Stimulated activated CD4-positive, alpha-beta T cell treated with anti-CD3 and anti-CD28 coated beads, Interleukin-1b, Interleukin-23, amount 100 ng/mL, for 24 hours (primary cell): ENCODE measurements around the gene RAP1GAP2.
"Not testable (repeated sequence)": the region's sequence is repeated elsewhere in the genome, so short reads cannot be mapped to it uniquely, and the experiment has no call there.

Source experiments
- DNase-seq, 4 experiments: peaks; one replicate each; pipeline ENCODE4 v3.0.0-alpha.2; 2020; ENCODE audit warnings: low read depth in 4 of 4, low spot score in 1 of 4

RAP1GAP2 gene

DNA sequence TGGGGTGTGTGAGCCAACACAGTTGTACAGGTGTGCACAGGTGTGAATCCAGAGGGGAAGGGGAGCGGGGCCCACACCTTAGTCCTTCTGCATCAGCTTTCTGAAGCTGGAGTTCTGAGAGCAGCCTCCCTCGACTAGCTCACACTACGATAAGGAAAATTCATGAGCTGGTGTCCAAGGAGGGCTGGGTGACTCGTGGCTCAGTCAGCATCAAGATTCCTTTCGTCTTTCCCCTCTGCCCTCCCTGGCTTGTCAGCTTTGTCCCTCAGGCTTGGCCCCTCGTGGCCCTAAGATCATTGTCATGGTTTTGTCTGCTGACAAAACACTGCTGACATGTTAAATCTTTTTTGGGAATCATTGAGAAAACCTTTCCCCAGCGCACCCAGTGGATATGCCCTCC, 219.7 kb downstream of the RAP1GAP2 start:
- no peak for DNase-seq

DNA sequence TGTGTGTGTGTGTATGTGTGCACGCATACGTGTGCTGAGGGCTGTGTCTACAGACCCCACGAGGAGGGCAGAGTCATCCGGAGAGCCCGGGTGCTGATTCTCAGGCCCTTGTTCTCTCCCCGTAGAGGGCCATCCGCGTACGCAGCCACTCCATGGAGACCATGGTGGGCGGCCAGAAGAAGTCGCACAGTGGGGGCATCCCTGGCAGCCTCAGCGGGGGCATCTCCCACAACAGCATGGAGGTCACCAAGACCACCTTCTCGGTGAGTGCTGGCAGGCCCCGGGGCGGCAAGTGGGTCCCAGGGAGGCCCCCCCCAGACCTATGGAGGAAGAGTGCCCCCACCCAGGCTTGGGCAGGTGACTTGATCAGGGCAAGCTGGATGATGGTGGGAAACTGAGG, 221.7 kb downstream of the RAP1GAP2 start:
- DNase-seq, result no peak

DNA sequence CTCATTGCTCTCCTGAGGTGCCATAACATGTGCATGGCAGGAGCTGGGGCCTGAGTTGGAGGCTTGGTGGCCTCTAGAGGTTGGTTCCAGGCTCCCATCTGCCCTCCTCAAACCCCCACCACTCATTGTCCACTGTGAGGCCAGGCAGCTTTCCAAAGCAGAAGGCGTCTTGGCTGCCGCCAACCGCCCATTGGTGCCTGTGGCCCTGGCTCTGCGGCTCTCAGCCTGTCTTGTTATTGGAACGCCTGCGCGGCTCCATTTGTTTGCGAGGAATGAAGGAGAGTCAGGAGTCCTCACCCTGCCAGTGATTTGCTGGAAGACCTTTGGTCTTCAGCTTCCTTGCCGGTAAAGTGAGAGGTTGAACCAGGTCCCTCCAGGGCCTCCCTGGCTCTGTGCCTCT, 223.5 kb downstream of the RAP1GAP2 start:
- no peak for DNase-seq

DNA sequence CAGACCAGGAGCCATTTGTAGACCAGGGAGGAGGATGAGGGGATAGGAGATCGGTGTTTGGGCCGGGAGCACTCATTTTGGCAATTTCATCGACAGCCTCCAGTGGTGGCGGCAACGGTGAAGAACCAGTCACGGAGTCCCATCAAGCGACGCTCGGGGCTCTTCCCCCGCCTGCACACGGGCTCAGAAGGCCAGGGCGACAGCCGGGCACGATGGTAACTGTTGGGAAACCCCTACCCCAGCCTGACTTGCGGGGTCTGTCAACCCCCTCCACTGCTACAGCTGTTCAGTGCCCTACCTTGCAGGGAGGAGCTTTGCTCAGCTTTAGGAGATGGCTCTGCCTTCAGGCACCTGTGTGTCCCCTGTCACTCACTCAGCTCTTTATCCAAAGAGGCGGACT, 224.1 kb downstream of the RAP1GAP2 start:
- no peak for DNase-seq

DNA sequence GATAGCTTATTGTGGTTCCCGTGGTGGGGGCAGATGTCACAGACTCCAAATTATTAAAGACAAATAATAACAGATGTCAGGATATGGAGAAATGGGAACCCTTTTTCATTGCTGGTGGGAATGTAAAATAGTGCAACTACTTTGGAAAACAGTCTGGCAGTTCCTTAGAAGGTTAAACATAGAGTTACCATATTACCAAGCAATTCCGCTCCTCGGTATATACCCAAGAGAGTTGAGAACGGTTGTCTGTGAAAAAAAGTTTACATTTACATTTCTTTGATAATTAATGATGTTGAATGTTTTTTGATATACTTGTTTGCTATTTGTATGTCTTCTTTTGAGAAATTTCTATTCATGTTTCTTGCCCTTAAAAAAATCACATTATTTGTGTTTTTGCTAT, 226.0 kb downstream of the RAP1GAP2 start:
- DNase-seq, result no peak

DNA sequence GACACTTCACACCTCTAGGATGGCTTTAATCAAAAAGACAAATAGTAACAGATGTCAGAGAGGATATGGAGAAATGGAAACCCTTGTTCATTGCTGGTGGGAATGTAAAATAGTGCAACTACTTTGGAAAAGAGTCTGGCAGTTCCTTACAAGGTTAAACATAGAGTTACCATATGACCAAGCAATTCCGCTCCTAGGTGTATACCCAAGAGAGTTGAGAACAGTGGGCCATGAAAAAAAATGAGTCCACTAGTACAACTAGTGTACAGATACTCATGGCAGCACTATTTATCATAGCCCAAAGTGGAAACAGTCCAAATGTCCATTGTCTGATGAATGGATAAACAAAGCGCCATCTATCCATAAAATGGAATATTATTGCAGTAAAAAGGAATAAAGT, 228.1 kb downstream of the RAP1GAP2 start:
- DNase-seq, result no peak

DNA sequence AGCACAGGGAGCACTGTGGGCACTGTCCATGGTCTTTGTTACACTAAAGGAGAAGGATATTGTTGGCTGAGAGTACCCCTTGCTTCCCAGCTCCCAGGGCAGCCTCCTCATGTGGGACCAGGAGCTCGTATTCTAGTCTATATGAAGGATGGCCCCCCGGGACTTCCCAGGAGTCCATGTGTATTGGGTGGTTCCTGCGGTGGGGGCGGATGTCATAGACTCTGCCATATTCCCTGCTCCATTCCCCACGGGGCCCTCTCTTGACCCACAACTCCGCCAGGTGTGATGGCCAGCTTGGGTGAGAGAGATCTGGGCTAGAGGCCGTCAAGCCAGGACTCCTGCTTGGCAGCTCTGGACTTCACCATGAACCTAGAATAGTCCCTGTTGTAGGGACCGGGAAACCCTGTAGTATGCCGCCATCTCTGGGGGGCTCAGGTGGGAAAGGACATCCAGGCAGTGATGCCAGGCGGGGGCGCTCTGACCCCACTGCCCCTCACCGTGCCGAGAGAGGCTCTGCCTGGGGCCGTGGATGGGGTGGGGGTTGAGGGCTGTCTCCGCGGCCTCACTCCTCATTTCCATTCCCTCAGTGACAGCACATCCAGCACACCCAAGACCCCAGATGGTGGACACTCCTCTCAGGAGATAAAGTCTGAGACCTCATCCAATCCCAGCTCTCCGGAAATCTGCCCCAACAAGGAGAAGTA, 229.3 kb downstream of the RAP1GAP2 start:
- no peak for DNase-seq

DNA sequence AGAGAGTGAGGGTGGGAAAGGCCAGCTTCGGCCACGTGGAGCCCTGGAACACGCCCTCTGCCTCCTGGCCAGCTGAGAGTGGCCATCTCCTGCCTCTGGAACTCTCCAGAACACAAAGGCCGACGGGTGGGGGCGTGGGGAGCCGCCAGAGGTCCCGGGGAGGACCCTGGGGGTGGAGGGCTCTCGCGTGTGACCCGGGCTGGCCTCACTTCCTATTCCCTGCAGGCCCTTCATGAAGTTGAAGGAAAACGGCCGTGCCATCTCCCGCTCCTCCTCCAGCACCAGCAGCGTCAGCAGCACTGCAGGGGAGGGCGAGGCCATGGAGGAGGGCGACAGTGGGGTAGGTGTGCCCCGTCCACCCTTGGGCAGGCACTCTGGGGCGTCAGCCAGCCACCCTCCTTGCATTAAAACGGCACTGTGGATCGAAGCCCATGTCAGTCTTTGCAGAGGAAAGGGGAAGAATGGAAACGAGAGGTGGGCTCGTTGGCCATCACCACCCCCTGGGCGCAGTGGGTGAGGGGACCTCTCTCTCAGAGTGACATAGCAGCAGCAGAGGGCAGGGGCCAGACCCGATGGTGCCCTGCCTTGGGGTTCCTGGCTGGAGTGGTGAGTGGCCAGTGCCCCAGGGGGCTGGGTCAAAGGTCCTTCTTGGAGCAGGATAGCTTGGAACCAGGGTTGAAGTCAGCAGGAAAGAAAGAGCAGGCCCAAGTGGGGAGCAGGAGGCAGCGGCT, 230.1 kb downstream of the RAP1GAP2 start:
- no peak for DNase-seq

DNA sequence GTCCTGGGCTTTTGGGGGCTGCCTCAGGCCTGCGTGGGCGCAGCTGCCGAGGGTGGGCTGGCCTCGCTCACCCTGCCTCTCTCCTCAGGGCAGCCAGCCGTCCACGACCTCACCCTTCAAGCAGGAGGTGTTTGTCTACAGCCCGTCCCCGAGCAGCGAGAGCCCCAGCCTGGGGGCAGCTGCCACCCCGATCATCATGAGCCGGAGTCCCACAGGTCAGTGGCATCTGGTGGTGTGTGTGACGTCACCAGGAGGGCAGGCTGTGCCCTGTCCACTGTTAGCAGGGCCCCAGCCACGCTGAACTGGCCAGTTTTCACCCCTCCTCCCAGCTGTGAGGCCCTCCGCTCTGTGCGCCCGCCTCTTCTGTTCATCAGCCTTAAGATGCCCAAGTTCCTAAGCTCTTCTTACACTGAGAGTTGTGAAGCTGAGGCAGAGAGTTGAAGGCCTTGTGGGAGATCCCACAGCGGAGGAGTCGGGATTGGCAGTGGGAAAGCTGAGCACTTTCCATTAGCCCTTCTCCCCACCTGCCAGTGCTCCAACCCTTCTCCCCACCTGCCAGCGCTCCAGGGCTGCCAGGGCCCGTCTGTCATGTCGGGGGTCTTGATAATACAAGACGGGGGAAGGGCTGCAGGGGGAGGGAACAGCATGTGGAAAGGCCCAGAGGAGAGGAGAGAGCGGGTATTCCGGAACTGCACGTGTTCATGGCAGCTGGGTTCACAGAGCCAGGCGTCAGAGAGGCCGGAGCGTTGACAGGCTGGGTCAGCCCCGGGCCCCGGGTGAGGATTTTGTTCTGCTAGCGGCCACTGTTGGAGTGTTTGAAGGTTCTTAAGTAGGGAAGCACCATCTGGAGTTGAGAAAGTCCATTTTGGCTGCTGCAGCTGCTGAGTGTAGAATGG, 230.9 kb downstream of the RAP1GAP2 start:
- DNase-seq, result no peak

DNA sequence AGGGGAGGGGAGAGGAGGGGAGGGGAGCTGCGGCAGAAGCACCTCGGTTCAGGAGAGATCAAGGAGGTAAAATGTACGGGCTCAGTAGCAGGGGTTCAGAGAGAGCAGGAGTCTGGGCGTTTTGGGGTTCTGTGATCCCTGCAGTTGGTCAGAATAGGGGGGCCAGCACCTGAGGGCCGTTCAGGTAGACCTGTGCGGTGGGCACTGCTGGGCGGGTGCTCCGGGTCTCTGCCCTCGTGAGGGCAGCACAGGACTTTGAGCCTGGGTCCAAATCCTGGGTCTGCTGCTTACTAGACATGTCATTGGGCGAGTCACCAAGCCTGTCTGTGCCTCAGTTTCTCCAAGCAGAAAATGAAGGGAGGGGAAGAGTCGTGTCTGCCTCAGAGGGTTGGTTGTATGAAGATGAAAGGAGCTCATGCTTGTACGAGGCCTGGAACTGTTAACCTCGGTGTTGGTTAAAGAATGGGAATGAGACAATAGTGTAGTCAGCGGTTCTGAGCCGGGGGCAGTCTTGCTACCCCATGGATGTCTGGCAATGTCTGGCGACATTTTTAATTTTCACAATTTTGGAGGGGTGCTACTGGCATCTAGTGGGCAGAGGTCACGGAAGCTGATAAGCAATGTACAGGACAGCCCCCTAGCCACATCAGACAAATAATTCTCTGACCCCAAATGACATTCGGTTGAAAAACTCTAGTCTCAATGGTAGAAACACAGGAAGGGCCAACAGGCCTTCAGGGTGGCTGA, 231.7 kb downstream of the RAP1GAP2 start:
- no peak for DNase-seq

DNA sequence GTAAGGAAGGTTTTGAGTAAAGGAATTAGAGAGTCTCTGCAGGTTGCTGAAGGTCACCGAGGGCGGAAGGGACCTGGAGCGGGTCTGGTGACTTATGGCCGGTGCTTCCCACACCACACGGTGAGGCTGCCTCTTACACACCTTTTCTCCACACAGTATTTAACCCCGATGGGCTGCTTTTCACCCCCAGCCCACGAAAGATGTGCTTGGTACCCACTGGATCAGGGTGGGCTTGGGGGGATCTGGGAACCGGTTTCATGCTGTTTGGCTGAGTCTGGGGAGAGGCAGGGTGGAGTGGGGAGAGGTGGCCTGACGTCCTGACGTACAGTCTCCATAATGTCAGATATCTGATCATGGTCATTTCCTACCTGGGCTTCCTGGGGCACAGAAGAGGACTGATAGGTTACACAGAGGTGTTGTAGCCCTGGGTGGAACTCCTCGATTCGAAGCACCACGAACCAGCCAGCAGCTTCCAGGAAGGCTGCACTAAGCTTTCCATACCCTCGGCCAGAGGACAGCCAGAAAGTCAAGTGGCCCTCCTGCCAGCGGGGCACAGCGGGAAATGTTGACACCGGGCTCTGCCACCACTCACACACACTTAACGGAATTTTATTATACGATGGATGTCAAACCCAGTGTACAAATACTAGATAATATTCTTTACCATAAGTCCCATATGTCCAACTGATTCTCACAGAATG, 233.1 kb downstream of the RAP1GAP2 start:
- no peak for DNase-seq

DNA sequence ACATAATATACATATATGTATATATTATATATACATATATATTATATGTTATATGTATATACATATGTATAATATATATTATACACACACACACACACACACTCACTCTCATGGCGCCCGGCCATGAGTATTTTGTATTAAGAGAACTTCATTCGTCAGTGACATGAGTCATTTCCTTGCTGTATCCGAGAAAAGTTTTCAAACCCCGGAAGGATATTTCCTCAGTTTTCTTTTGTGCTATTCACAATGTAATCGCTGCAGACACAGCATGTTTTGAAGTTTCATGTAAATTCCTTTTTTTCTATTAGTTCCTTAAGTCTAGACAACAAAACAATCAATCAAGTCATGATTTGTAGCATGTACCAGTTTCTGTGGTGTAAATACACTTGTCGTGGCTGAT, 233.9 kb downstream of the RAP1GAP2 start:
- DNase-seq, result no peak

DNA sequence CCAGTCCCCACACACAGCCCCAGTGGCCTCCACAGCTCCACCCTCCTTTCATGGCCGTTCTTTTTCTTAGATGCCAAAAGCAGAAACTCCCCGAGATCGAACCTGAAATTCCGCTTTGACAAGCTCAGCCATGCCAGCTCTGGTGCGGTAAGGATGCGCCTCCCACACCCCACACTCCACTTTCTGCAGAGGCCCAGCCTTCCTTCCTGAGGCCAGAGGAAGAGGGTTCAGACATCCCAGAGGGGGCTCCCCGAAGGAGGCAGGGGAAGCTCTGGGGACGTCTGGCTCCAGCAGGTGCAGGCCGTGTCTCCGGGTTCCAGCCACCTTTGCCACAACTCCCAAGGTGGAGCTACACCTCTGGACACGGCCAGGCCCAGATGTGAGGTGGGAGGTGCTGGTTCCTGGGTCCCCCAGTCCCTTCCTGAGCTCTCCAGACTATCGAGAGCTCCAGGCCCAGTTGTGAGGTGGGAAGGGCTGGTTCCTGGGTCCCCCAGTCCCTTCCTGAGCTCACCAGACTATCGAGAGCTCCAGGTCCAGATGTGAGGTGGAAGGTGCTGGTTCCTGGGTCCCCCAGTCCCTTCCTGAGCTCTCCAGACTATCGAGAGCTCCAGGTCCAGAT, 234.7 kb downstream of the RAP1GAP2 start:
- not testable (repeated sequence) for DNase-seq

DNA sequence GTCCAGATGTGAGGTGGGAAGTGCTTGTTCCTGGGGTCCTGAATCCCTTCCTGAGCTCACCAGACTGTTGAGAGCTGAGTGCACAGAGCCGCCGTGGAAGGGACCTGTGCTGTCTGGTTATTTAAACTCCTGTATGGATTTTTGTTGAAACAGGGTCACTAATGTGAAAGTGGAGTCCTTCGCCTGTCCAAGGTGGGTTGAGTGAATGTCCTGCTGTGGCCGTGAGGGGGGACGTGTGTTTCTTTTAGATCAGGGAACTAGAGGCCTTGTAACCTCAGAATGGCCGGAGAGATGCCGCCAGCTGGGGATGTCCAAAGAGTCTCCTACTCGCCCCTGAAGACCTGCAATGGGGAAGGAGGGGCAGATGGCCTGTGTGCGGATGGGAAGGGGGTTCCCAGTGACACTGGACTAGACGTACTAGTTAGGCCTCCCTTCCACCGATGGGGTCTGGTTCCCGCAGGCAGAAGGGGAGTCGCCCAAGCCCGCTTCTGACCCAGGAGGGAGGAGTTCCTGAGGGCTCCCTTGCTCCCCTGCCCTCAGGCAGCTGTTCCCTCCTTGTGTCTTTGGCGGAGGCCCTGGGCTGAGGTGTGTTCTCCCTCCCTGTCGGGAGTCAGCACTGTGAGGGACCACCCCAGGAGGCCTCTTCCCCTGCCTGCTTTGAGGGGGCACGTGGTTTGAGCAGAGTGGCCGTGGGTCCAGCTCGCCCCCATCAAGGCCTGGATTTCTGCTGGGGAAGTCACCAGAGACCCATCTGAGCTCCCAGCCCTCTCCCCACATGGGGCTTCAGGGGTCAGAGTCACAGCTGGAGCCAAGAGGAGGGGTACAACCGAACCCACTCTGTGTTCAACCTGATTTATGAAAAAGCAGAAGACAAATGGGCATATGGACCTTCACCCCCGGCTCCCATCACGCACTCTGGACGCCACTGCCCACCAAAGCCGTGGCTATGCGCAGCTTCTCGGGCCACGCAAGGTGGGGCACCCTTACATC, 236.3 kb downstream of the RAP1GAP2 start:
- no peak for DNase-seq

DNA sequence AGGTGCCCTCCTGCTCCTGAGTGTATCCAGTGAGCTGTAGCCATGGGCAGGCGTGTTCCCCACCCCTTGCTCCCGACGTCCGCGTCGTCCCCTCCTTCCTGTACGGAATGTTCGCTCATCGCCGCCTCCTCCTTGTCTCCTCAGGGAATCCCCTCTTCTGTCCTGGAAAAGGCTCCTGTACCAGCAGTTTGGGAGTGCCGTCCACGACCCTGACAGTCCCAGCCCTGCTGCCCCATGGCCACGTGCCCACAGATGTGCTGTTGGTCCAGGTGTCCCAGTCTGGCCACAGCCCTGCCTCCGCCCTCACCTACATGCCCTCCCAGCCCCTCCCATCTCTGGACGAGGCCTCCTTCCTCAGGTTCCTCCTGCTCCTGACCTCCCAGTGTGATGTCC, 237.0 kb downstream of the RAP1GAP2 start:
- DNase-seq, result no peak

DNA sequence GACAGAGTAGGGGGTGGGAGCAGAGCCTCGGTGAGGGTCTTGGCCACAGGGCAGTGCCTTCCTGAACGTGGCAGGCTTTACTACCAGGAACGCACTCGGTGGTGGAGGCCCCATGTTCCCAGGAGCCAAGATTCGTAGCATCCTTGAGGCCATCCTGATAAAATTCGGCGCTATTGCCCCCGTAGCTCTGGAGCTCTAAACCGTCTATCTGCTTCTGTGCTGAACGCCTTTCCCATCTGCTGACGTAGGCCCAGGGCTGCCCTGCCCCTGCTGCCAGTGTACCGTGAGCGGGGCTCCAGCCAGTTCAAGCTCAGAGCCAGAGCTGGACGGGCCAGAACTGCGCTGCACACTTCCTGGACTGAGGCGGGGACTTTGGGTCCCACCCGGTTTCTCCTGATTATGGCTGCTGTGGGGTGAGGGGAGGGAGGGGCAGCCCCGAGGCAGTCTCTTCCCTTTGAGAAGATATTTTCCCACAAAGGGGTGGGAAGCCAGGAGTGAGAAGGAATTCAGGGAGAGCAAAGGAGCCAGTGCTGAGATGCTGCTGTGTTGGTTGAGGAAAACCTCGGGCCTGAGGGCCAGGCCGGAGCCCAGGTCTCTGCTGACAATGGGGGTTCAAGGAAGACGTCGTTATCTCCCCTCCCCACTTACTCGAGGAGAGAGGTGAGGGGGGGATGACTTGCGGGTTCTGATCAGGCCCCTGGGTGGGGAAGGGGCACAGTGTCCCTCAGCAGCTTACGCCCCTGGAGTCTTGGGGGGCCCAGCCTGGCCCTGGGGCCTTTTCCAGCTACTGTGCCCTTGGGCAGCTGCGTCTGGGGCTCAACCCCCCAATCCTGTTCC, 237.7 kb downstream of the RAP1GAP2 start:
- no peak for DNase-seq

DNA sequence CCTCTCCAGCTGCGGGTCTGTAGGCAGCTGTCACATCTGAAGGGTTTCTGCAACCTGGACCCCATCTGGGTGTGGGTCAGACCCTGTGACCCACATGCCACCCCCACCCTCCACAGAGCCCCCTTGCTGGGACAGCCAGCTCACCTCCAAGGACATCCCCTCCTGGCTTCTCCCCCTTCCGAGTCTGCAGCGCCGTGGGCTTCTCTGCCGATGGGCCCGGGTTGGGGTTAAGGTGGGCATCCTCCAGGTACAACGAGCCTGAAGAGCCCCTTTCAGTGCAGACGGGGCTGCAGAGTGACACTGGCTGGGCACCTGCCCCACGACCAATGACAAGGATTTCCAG, 238.3 kb downstream of the RAP1GAP2 start:
- no peak for DNase-seq
